T-cell (primary cell): ENCODE data around the gene C21orf58. TPM values are rescaled to one million over a fixed set of nuclear protein-coding genes. Genes with fewer than 3 reads are reported as not detected.

Source experiments
- ATAC-seq, 4 experiments: fragments of 200-7000 bp in 3 of 4; fragments of 150-1000 bp in 1 of 4; cut with Tn5 transposase; replicated peaks in 1 of 4; 1 replicate in 3 of 4; 2 replicates in 1 of 4; pipeline ENCODE4 v1.10.0; 2021; ENCODE audit warnings: moderate library complexity in 3 of 4, mild to moderate bottlenecking in 2 of 4, moderate number of reproducible peaks in 1 of 4
- CTCF ChIA-PET, 2 donors: fragments of 300-600 bp; sonication (Branson Sonifier 250); formaldehyde crosslinking; loops; one replicate each; lab custom pipeline; 2022; ENCODE audit warnings: antibody characterized with exemption in 2 of 2; lab: Charles Lee
- POLR2A ChIA-PET, 2 donors: fragments of 300-600 bp; sonication (Branson Sonifier 250); formaldehyde crosslinking; loops; one replicate each; lab custom pipeline; 2022; ENCODE audit warnings: antibody characterized with exemption in 2 of 2; lab: Charles Lee
- DNase-seq, 35 experiments: peaks; one replicate each; pipeline versions ENCODE4 v3.0.0 to v3.0.0-alpha.2; 2013 to 2023
- H3K27ac ChIP-seq: one replicate; pipeline ENCODE4 v1.5.1; 2013; ENCODE audit warnings: low read length
- H3K27me3 ChIP-seq, 2 experiments: replicated peaks in 1 of 2; 1 replicate in 1 of 2; 2 replicates in 1 of 2; pipeline versions ENCODE4 v1.6.1 to v1.7.0; 2013; ENCODE audit warnings: low read length in 1 of 2, mixed read lengths in 1 of 2; ENCODE audit not compliant: control insufficient read depth in 2 of 2, insufficient read depth in 2 of 2; ENCODE audit errors: extremely low read depth in 1 of 2
- H3K36me3 ChIP-seq, 2 donors: 1 replicate in 1 of 2; 2 replicates in 1 of 2; pipeline versions ENCODE4 v1.6.1 to v1.7.0; 2013; ENCODE audit warnings: low read length in 1 of 2; ENCODE audit not compliant: control insufficient read depth in 2 of 2, insufficient read depth in 1 of 2; ENCODE audit errors: extremely low read depth in 1 of 2
- H3K4me1 ChIP-seq, 2 experiments: 1 replicate in 1 of 2; 2 replicates in 1 of 2; pipeline versions ENCODE4 v1.6.1 to v1.7.0; 2013; ENCODE audit warnings: low read length in 2 of 2, mixed read lengths in 1 of 2; ENCODE audit not compliant: insufficient read depth in 2 of 2, control insufficient read depth in 1 of 2; ENCODE audit errors: extremely low read depth in 1 of 2
- H3K4me3 ChIP-seq, 2 donors: 1 replicate in 1 of 2; 2 replicates in 1 of 2; pipeline versions ENCODE4 v1.5.1 to v1.7.0; 2013; ENCODE audit warnings: mild to moderate bottlenecking in 2 of 2, low read length in 1 of 2, moderate library complexity in 1 of 2; ENCODE audit not compliant: control insufficient read depth in 1 of 2; ENCODE audit errors: extremely low read depth in 1 of 2
- H3K9me3 ChIP-seq: 2 replicates; pipeline ENCODE4 v1.7.0; 2013
- H3K27ac Mint-ChIP-seq, 2 donors: one replicate each; pipeline ENCODE4 v1.8.0; 2020 to 2021; ENCODE audit warnings: mild to moderate bottlenecking in 2 of 2, mixed read lengths in 2 of 2
- H3K27me3 Mint-ChIP-seq, 2 donors: one replicate each; pipeline ENCODE4 v1.8.0; 2021 to 2022; ENCODE audit warnings: mixed read lengths in 2 of 2
- H3K36me3 Mint-ChIP-seq: one replicate; pipeline ENCODE4 v1.8.0; 2021; ENCODE audit warnings: mixed read lengths
- H3K4me1 Mint-ChIP-seq, 3 donors: one replicate each; pipeline ENCODE4 v1.8.0; 2020 to 2022; ENCODE audit warnings: mixed read lengths in 3 of 3, mild to moderate bottlenecking in 1 of 3
- H3K4me3 Mint-ChIP-seq, 3 donors: one replicate each; pipeline ENCODE4 v1.8.0; 2020 to 2022; ENCODE audit warnings: mild to moderate bottlenecking in 3 of 3, mixed read lengths in 3 of 3, moderate library complexity in 3 of 3
- H3K9me3 Mint-ChIP-seq, 3 donors: one replicate each; pipeline ENCODE4 v1.8.0; 2020 to 2022; ENCODE audit warnings: mixed read lengths in 3 of 3
- WGBS: methylation state at CpG from one replicate; pipeline ENCODE4 v1.1.5; 2013; ENCODE audit warnings: missing lambda C conversion rate; ENCODE audit not compliant: insufficient coverage; 5-methylcytosine and 5-hydroxymethylcytosine counted together
- total RNA-seq, 35 experiments: library from RNA in 6 of 35; stranded (reverse) in 6 of 35; fragments of 120-200 nt in 1 of 35; gene quantifications; one replicate each; pipeline versions ENCODE4 v1.2.1 to v1.2.4 and lab custom pipeline; 2013 to 2026

Gene C21orf58
- total RNA-seq, 5 donors from 2014 or later (not counting 1 experiment from before 2014, with no cell fraction given), result 3.9 to 9.2 (median 8.3) TPM

DNA sequence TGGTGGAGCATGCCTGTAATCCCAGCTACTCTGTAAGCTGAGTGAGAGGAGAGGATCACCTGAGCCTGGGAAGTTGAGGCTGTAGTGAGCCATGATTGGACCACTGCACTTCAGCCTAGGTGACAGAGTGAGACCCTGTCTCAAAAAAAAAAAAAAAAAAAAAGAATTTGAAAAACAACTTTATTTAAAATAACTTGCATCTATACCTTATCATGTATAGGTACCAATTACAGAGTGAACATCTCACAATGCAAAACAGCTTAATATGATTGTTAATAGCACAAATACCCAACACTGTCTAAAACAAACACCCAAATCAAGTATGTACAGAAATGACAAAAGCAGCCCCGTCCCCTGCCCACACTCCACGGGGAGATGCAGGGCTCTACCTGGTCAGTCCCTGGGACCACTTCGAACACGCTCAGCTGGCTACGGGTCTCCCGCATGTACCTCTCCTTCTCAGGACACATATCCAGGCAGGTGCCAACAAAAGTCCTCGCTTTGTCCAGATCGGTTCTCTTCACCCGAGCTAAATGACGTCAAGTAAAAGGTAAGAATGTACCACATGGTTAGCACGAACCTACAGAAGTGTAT is 48.8 kb downstream of the C21orf58 start:
- Histone ChIP-seq H3K9me3 (no peaks in the 10 kb centered on the region), H3K36me3 (peaks cover 25 to 90% of the 10 kb centered on the region in 2 donors), H3K4me3 (no peak overlapping the region), H3K27me3 (no peaks in the 10 kb centered on the region), H3K27ac (no peak overlapping the region), H3K4me1 (no peaks in the 10 kb centered on the region)
- POLR2A ChIA-PET, result no interaction called here
- CTCF ChIA-PET, result interaction anchor here in 1 of 2 donors (0.7 kb wide), 1 partner anchor 43 kb away, joined by 9 read pairs; no protein-coding TSS in a partner anchor
- Mint-ChIP-seq H3K4me3 (no peak overlapping the region), H3K9me3 (no peaks in the 10 kb centered on the region), H3K4me1 (peaks cover 3 to 5% (median 4%) of the 10 kb centered on the region in 3 donors), H3K27ac (no peak overlapping the region), H3K36me3 (peaks cover 49% of the 10 kb centered on the region), H3K27me3 (no peaks in the 10 kb centered on the region)
- DNase-seq (no peak), ATAC-seq (no peak)
- 95% methylated on average over 4 of the region's 11 CpGs for WGBS

DNA sequence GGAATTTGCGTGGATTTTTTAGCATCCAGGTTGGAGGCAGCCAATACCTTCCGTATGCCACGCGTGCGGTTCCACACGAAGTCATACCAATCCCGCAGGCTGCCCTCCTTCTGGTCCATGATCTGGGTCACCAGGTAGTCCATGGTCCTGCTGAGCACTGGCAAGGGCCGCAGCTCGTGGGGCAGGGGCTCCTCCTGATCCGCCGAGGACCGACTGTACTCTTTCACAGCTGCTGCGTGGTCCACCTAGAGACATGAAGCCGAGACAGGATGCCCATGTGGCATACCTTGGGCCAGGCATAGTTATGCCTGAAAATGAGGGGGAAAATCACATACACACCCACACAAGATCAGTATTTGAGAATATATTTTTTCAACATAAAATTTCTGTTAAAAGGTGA is 50.3 kb downstream of the C21orf58 start:
- ChIA-PET POLR2A (interaction anchor here in 1 of 2 donors (0.7 kb wide), 1 partner anchor 30 kb away, joined by 5 read pairs; no protein-coding TSS in a partner anchor), CTCF (no interaction called here)
- no peaks in the 10 kb centered on the region for H3K9me3 ChIP-seq
- Mint-ChIP-seq H3K4me1 (peaks cover 2 to 5% (median 2%) of the 10 kb centered on the region in 3 donors), H3K27ac (no peak overlapping the region), H3K27me3 (no peaks in the 10 kb centered on the region), H3K9me3 (no peaks in the 10 kb centered on the region), H3K4me3 (no peak overlapping the region), H3K36me3 (peaks cover 50% of the 10 kb centered on the region)
- ATAC-seq (no peak), DNase-seq (no peak)
- peaks cover 23 to 91% of the 10 kb centered on the region in 2 donors for H3K36me3 ChIP-seq
- no peak overlapping the region for H3K27ac ChIP-seq
- no peak overlapping the region for H3K4me3 ChIP-seq
- no peaks in the 10 kb centered on the region for H3K4me1 ChIP-seq
- WGBS, result 96% methylated on average over 9 of the region's 14 CpGs
- H3K27me3 ChIP-seq, result no peaks in the 10 kb centered on the region

DNA sequence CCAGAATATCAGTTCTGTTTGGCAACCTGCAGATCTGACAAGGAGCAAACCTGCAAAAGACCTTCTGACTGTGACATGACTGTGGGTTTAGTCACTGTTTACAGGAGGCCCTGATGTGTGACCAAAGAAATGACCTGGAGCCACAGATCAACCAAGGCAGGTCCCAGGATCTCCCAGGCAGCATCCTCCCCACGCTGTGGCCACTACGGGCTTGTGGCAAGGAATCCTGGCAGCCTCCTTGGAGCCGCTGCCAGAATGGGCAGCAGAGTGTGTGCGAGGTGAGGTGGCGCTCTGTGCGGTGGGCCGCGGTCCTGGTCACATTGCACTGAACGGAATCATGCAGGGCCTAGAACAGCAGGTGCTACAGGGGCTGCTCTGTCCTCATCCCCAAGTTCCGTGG is 54.2 kb downstream of the C21orf58 start:
- Mint-ChIP-seq H3K27me3 (no peaks in the 10 kb centered on the region), H3K9me3 (no peaks in the 10 kb centered on the region), H3K36me3 (peaks cover 53% of the 10 kb centered on the region), H3K4me1 (peaks cover 0 to 2% (median 0%) of the 10 kb centered on the region in 3 donors), H3K27ac (no peak overlapping the region), H3K4me3 (no peak overlapping the region)
- Histone ChIP-seq H3K4me1 (no peaks in the 10 kb centered on the region), H3K9me3 (no peaks in the 10 kb centered on the region), H3K27ac (no peak overlapping the region), H3K4me3 (no peak overlapping the region), H3K27me3 (no peaks in the 10 kb centered on the region), H3K36me3 (peaks cover 33 to 93% of the 10 kb centered on the region in 2 donors)
- ChIA-PET POLR2A (no interaction called here), CTCF (no interaction called here)
- DNase-seq (no peak), ATAC-seq (no peak)
- 99% methylated on average over 10 of the region's 10 CpGs for WGBS

DNA sequence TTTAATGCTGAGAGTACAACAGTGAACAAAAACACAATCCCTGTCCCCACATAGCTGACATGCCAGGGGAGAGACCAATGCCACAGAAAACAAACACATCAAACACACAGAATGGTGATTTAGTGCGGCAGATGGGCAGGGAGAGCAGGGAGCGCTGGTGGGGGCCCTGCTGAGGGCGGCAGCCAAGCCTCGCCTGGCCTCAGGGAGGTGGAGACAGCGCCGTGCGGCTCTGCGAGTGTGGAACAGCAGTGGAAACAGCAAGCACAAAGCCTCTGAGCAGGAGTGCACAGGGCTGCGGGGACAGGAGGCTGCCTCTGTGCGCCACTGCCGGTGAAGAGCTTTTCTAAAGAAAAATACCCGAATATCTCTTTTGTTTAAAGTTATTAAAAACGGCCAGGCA is 55.3 kb downstream of the C21orf58 start:
- Mint-ChIP-seq H3K4me1 (no peaks in the 10 kb centered on the region), H3K4me3 (no peak overlapping the region), H3K27me3 (no peaks in the 10 kb centered on the region), H3K27ac (no peak overlapping the region), H3K9me3 (no peaks in the 10 kb centered on the region), H3K36me3 (peaks cover 45% of the 10 kb centered on the region)
- DNase-seq (no peak), ATAC-seq (no peak)
- Histone ChIP-seq H3K36me3 (peaks cover 38 to 91% of the 10 kb centered on the region in 2 donors), H3K9me3 (no peaks in the 10 kb centered on the region), H3K4me3 (no peak overlapping the region), H3K27ac (no peak overlapping the region), H3K4me1 (no peaks in the 10 kb centered on the region), H3K27me3 (no peaks in the 10 kb centered on the region)
- 98% methylated on average over 13 of the region's 13 CpGs for WGBS
- POLR2A ChIA-PET, result no interaction called here
- CTCF ChIA-PET, result no interaction called here

DNA sequence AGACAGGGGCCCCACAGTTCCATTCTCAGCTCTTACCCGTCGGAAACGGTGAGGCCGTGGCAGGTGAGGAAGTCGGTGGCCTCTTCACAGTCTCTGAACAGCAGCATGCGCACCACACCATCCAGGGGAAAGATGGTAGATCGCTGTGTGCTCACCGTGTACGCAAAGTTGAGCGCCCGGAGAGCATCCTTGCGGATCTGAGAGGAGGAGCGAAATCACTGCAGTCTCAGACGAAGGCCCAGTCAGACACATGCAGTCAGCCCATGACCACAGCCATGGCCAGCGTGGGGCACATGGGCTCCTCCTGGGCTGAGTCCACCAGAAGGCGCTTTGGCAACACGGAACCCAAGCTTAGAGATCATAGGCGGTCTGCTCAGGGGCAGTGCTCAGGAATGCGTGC is 56.7 kb downstream of the C21orf58 start:
- WGBS, result 95% methylated on average over 15 of the region's 19 CpGs
- Mint-ChIP-seq H3K36me3 (peaks cover 38% of the 10 kb centered on the region), H3K27ac (no peak overlapping the region), H3K9me3 (no peaks in the 10 kb centered on the region), H3K4me1 (no peaks in the 10 kb centered on the region), H3K4me3 (no peak overlapping the region), H3K27me3 (no peaks in the 10 kb centered on the region)
- peaks cover 31 to 81% of the 10 kb centered on the region in 2 donors for H3K36me3 ChIP-seq
- ATAC-seq (no peak), DNase-seq (no peak)
- H3K4me1 ChIP-seq, result no peaks in the 10 kb centered on the region
- POLR2A ChIA-PET, result no interaction called here
- H3K4me3 ChIP-seq, result no peak overlapping the region
- H3K27ac ChIP-seq, result no peak overlapping the region
- H3K27me3 ChIP-seq, result no peaks in the 10 kb centered on the region
- CTCF ChIA-PET, result interaction anchor here in 1 of 2 donors (0.7 kb wide), 1 partner anchor 14 kb away, joined by 3 read pairs; no protein-coding TSS in a partner anchor
- H3K9me3 ChIP-seq, result no peaks in the 10 kb centered on the region

DNA sequence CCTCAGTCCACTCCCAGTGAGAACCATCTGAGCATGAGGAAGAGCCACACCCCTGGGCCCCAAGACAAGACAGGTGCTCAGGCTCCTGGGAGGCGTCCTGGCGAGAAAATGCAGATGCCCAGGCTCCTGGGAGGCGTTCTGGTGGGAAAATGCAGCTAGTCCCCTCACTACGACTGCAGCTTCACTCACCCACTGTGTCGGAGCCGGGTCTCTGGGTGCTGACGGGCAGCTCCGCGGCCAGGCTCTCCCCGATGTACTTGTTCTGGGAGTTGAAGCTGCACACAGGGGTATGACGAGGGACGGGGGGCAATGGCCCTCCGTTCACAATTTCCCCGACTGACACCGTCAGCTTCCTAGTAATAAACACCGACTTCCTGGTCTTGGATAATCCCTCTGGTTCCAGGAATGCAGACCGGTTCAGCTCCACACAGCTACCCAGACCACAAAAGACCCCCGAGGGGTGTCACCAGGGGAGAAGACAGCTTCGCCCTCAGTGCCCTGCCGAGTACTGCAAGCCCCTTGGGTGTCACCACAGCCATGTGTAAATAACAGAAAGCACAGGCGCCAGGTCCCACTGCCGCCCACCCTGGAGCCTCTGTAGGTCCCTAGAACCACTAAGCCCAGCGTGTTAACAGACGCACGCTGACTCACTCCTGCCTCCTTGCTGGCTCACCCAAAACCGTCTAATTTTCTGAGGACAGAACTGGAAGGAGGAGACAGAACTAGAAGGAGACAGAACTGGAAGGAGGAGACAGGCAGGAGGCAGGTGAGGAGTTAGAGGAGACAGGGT is 57.7 kb downstream of the C21orf58 start:
- no peaks in the 10 kb centered on the region for H3K27me3 ChIP-seq
- no peak for DNase-seq
- Mint-ChIP-seq H3K27me3 (no peaks in the 10 kb centered on the region), H3K4me3 (no peak overlapping the region), H3K9me3 (no peaks in the 10 kb centered on the region), H3K36me3 (peaks cover 41% of the 10 kb centered on the region), H3K4me1 (no peaks in the 10 kb centered on the region), H3K27ac (no peak overlapping the region)
- H3K4me3 ChIP-seq, result no peak overlapping the region
- ChIA-PET CTCF (interaction anchor here in 1 of 2 donors (0.7 kb wide), 1 partner anchor 15 kb away, joined by 3 read pairs; no protein-coding TSS in a partner anchor), POLR2A (no interaction called here)
- no peaks in the 10 kb centered on the region for H3K4me1 ChIP-seq
- peaks cover 28 to 78% of the 10 kb centered on the region in 2 donors for H3K36me3 ChIP-seq
- H3K9me3 ChIP-seq, result no peaks in the 10 kb centered on the region
- 93% methylated on average over 24 of the region's 26 CpGs for WGBS
- no peak overlapping the region for H3K27ac ChIP-seq
- ATAC-seq, result no peak
